Metanephros (tissue), 1 donor: ENCODE results near the gene DHRS2. TPM values are rescaled to one million over a fixed set of nuclear protein-coding genes. Genes with fewer than 3 reads are reported as not detected.

Experiments used
- total RNA-seq: library from RNA; depleted of rRNA; stranded (reverse); fragments of >200 nt; gene quantifications from one replicate; pipeline ENCODE4 v1.2.3, GENCODE V29; 2014

DHRS2 gene
- total RNA-seq, result 90.6 TPM

GRCh38 chr14:23636317-23637211, at the start of gene DHRS2:
TSS of gene DHRS2 (plus strand) at chr14:23636364. CDS start at chr14:23638865, 2,501 bp downstream.

Other genes starting within 250 kb of the DHRS2 start
- gene MYH6, start 228.1 kb upstream of the DHRS2 start, total RNA-seq, result 0.64 TPM
- 55.8 TPM for gene MYH7, start 200.7 kb upstream of the DHRS2 start, total RNA-seq
- gene NGDN, start 166.7 kb upstream of the DHRS2 start, total RNA-seq, result 38.9 TPM
- 1.3 TPM for gene ZFHX2, start 84.6 kb upstream of the DHRS2 start, total RNA-seq
- 23.4 TPM for gene THTPA, start 80.1 kb upstream of the DHRS2 start, total RNA-seq
- gene AP1G2, start 68.6 kb upstream of the DHRS2 start, total RNA-seq, result 51.7 TPM
- gene JPH4, start 57.6 kb upstream of the DHRS2 start, total RNA-seq, result 6.2 TPM